Measurements from ENCODE around the gene APBB2.

APBB2 gene

DNA sequence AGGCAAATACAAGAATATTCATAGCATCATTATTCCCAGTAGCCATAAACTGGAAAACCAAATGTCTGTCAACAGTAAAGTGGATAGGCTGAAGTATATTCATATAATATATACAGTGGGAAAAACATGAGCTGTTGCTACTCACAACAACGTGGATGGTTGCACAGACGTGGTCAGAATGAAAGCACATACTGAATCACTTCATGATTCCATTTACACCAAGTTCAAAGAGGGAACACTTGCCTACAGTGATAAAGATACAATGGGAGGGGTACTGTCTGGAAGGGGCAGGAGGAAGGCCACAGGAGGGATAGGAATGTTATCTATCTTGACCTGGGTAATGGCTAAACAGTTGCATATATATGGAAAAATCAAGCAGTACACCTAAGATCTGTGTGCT lies 25.3 kb downstream of the APBB2 start:
- no peak for DNase-seq (ENCODE audit: low spot score)

DNA sequence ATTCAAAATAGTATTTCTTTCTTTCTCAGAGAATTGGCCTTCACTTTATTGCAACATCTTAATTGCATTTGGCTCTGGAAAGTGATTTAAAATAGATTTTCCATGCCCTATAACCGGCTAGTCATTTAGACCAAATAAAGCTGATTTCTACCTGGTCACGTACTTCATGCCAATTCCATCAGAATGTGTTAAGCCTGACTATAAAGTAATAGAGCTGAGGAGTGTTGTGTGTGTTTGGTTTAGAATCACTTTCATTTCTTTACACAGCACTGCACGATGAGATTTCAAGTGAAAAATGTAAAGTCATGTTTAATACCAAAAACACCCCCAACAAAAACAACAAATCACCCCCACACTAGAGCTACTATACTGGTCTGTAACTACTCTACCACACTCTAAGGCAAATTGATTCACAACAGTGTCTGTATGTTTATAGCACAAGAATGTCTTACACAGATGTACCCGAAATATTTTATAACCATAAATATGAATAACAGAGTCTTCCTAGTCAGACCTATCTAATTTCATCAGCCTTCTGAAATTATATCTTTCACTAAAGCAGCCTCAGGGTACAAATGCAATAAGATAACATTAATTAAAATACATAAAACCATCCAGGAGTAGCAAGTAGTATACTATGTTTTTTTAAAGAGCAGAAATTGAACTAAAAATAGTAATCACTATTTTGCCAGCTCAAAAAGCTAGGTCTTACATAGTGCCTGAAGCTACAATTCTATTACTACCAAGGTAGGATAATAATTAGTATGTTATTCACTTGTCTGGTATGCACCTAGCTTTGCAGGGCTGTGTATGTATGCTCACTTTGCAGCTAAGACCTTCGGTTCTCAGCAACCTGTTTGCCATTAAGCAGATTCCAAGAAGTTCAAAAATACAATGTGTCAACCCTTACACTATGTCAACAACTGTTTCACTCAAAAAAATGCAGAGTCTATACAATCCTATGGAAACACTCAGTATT lies 28.4 kb downstream of the APBB2 start:
- no peak for DNase-seq (ENCODE audit: low spot score)

DNA sequence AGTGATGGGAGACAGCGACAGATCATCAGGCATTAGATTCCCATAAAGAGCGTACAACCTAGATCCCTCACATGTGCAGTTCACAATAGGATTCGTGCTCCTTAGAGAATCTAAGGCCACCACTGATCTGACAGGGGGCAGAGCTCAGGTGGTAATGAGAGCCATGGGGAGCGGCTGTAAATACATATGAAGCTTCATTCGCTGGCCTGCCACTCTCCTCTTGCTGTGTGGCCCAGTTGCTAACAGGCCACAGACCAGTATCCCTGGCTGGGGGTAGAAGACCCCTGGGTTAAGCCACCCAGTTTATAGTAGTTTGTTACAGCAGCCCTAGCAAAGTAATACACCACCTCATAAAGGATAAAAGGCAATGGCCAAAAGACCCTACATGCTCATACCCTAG lies 30.3 kb downstream of the APBB2 start:
- no peak for DNase-seq (ENCODE audit: low spot score)

DNA sequence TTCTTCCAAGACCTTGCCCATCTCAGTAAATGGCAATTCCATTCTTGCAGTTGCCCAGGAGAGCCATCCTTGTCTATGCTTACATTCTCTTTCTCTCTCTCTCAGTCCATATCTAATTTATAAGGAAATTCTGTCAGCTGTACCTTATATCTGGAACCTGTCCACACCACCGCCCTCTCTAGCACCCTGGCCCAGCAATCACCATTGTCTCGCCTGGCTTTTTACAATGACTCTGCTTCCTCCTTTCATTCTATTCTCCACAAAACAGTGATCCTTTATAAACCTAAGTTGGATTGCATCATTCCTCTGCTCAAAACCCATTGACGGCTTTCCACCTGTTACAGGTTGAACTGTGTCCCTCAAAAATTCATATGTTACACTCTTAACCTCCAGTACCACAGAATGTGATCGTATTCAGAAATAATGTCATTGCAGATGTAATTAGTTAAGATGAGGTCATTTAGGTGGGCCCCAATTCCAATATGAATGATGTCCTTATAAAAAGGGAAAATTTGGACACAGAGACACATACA lies 31.3 kb downstream of the APBB2 start:
- DNase-seq (ENCODE audit: low spot score): no peak

DNA sequence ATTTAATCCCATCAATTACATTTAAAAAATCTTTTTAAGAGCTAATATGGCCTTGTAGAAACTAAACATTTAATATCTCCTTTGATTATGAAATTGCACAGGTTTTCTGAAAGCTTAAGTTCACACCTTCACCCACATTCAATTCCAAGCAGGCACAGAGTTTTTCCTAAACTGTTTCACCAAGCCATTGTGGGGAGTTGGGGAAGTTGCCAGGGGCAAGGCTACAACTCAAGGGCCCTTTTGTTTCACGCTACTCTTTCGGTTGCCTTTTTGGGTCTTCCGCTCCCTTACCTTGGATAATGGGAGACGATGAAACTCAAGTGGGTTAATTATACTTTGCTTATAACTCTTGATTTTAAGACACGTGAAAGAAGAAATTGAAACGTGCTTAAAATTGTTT lies 33.3 kb downstream of the APBB2 start:
- DNase-seq (ENCODE audit: low spot score): peak; percentile 55

DNA sequence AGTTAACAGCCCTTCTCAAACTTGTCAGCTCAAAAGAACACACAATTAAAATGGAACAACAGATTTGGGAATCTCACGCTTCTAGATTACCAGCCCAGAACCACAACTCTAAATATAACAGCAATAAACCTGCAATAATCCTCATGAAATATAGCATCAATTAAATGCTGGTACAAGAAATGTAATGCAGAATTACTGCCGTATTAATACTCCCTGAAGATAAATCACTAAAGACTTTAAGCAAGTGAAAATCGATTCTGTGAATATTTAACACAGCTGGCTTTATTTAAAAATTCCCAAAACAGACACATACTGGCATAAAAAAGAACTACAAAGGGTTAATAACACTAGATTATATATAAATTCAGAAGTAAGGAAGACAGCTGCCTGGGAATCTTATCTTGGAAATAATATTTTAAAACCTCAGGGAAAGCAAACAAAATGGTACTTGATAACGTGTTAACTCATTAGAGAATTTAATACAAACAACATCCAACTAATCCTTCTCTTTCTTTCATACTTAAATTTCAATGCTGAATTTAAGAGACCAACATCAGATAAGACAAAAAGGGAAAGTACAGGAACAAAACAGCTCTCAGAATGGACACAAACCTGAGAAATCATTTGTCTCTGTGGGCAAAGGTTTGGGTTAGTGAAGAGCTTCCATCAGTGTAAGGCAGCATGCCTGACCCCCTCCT lies 34.7 kb downstream of the APBB2 start:
- no peak for DNase-seq (ENCODE audit: low spot score)

DNA sequence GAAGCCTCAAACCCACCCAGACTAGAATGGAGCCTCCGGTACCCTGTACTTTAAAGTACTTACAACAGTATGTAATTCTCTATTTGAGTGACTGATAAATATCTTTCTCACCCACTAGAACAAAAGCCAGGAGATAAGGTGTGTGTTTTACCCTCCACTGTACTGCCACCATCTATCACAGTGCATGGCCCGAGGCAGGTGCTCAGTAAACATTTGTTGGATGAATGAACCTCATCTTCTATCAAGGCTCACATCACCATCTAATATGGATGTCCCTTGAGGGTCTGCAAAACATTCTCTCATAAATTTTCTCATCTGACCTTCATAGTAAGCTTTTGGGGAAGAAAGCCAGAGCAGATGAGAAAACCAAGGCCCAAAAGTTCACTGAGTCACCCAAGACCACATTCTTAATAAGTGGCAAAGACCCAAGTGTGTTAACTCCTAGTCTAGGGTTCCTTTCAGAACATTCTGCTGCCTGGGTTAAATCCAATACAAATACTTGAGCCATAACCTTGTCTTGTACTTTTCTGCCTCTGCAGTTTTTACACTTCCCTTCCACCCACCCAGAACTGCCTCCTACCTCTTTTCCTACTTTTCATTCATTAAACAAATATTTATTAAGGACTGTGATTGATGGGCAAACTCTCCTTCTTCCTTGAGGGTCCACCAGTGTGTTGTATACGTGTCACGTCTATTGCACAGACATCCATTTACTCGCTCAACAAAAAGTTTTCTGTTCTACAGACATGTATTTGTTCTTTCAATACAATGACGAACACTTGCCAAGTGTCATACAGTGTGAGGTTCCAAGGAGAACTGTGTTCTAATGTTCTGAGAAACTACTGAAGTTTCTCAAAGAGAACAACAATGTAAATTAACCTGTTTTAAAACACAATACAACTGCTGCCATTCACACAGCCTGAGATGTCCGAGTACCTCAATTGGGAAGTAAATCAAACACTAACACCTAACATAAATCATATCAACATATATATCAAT lies 35.7 kb downstream of the APBB2 start:
- DNase-seq (ENCODE audit: low spot score): peak; percentile 79

DNA sequence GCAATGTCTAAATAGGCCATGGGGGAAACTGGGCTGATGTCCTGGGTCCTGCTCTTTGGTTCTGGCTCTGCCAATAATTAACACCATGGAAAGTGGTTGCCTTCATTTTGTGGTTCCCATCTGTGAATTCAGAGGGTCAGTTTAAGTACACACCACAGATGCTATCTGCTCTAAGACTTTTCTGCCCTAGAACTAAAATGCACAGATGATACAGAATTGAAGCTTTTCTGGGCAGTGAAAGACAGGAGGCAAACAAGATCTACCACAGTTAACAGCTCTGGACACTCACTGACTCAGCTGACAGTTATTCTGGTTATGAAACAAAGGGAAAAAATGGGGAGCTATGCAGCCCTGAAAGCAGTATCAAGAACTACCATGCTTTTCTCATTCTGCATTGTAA lies 37.3 kb downstream of the APBB2 start:
- no peak for DNase-seq (ENCODE audit: low spot score)

DNA sequence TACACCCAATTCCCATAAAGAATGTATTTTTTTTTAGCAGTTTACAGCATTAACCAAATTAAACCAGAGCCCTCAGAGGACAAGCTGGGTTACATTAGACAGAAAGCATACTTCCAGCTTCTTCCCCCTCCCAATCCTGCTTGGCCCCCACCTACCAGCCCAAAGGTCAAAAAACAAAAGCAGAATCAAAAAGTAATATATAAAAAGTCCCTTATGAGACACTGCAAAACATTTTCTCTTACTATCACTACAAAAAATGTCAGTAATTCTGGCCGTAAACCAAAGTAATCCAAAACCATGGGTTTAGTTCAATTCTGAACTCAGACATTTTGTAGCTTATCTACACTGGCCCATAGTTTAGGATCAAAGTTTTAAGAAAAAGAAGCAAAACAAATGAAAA lies 38.0 kb downstream of the APBB2 start:
- DNase-seq (ENCODE audit: low spot score): no peak

DNA sequence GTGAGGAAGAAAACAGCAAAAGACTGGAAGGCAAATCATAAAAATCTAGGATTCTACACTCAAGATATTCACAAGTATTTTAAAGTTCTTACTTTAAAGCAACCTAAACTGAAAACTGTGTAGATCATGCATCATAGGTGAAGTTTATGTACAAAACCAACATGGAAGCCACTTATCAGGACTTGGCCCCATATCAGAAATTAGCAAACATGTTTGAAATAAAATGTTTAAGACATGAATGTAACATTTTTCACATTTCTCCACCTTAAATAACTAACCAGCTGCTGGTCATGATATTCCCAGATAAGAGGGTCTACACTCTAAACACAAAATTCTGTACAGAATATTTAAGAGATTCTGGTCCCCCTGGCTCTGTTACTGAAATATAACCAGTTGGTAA lies 38.5 kb downstream of the APBB2 start:
- DNase-seq (ENCODE audit: low spot score): no peak

DNA sequence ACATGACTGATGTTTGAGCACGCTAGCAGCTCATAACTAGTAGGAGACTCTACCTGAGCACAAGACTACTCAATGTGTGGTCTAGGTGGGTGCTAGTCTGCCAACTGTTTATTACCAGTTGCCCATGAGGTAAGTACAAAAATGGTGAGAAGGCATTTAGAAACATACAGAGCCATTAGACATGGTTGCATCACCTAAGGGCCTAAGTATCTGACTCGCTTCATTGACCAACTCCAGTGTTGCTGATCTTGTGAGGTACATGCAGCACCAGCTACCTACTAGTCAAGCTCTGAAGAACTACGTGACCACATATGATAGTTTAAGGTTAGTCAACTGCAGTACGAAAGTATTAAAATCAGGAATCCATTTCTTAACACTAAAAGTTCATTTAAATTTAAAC lies 39.9 kb downstream of the APBB2 start:
- DNase-seq (ENCODE audit: low spot score): no peak

DNA sequence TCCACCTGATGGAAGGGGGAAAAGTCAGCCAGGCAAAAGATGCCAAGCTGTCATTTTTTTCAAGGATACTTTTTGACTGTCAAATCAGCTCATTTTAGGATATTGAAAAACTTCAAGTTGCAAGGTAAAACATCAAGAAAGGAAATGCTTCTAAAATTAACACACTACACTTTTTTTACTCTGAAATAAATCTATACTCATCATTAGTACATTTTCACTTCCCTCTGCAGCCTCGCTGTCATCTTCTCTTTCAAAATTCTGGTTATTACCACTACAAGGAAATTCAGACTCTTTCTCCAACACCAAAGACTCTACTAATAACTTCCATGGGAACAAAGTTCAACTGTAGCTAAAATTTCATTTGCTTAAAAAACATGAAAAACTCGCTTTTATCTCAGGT lies 41.6 kb downstream of the APBB2 start:
- no peak for DNase-seq (ENCODE audit: low spot score)

DNA sequence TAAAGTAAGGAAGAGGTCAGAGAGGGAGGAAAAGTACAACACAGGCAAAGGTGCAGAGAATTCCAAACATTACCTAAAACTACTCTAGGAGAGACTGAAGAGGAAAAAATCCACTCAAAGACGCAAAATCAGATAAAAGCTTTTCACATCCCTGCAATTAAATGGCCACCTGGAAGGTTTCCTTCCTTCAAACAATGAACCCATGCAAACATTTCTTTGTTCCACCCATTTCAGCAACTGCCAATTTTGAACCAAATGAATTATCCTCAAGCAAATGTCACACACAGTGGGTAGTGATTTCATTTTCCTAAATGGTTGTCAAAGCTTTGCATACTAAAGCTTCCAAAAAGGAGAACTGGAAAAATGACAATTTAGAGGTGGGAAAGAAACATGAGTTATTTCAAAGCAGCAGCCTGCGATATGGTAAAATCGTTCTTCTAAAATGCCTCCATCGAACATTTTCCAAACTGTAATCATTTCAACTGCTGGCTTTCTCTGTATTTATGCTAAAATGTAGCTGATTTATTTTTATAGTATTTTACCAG lies 45.0 kb downstream of the APBB2 start:
- no peak for DNase-seq (ENCODE audit: low spot score)

DNA sequence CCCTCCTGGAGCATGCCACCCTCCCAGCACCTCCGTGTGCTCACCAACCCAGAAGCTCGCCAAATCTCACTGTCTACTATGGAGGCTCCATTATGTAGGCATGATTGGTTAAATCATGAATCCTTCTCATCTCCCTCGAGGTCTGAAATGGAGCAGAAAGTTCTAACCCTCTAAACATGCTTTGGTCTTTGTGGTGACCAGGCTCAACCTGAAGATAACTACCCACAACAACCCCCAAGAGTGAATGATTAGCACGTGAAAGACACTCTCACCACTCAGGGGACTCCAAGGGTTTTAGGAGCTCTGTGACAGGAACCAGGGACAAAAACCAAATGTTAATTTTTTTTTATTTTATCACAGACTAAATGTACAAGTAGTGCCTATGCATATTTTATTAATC lies 47.2 kb downstream of the APBB2 start:
- DNase-seq (ENCODE audit: low spot score): no peak

DNA sequence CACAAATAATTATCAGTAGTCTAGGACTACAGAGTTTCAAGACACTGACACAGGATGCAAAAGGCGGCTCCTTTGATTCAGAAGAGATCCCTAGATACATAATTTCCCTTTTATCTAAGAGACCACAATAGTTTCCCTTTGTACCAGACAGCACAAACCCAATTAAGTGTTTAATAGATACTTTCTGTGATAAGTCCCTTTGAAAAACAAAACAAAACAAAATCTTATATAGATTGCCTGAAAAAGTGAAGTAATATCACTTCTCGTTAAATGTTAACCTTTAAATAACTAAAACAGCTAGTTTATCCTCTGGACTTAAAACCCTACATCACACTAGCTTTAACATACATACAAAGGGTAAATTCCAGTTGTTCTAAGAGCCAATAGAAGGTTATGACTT lies 49.9 kb downstream of the APBB2 start:
- no peak for DNase-seq (ENCODE audit: low spot score)

DNA sequence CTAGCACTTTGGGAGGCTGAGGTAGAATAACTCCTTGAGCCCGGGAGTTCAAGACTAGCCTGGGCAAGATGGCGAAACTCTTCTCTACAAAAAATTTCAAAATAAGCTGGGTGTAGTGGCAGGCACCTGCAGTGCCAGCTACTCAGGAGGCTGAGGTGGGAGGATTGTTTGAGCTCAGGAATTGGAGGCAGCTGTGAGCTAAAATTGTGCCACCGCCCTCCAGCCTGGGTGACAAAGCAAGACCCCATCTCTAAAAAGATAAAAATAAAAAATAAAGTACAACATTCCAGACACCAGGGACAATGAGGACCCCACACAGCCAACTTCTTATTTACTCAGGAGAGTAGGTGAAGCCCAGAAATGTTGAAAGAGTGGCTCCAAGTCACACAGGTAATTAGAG lies 53.0 kb downstream of the APBB2 start:
- DNase-seq (ENCODE audit: low spot score): no peak

DNA sequence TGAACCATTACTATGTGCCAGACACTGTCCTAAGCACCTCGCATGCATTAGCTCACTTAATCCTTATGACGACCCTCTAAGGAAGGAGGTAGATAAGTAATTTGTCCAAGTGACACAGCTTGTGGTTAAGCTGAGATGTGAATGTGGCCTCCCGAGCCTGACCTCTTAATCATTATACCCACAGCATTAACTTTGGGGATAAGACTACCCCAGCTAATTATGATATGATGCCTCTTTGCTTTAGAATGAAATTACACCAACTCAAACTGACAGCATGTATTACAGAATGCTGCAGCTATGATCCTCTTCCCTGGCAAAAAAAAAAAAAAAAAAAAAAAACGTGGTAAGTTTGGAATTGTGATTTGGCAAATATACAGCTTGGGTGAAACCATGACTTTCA lies 53.5 kb downstream of the APBB2 start:
- no peak for DNase-seq (ENCODE audit: low spot score)

DNA sequence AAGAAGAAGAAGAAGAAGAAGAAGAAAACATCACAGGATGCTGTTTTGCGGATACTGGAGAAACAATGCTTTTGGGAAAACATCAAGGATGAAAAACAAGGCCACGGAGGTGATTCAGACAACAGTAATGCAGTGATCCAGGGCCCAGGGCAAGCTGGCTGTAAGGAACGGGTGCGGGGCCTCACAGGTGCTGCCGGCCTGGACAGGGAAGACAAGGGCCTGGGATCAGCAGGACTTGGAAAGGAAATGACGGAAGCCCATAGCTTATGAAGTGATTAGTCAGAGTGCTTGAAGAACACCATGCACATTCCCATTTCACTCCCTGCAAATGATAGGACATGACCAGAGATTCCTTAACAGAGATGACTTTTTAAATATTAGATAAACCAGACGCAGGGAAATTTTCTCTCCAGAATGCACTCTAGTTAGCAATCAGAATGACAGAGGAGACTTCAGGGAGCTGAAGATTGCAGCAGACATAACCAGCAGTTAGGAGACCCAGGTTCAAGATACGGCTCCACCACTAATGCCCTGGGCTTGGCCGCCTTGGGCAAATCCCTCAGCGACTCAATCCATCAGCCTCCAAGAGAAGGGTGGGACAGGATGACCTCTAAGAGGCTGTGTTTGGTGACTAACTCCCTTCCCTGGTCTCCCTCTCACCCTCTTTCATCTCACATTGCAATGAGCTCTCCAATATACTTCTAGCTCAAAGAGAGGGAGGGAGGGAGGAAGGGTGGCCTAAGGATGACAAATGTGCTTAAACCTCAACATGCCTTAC lies 54.1 kb downstream of the APBB2 start:
- no peak for DNase-seq (ENCODE audit: low spot score)

DNA sequence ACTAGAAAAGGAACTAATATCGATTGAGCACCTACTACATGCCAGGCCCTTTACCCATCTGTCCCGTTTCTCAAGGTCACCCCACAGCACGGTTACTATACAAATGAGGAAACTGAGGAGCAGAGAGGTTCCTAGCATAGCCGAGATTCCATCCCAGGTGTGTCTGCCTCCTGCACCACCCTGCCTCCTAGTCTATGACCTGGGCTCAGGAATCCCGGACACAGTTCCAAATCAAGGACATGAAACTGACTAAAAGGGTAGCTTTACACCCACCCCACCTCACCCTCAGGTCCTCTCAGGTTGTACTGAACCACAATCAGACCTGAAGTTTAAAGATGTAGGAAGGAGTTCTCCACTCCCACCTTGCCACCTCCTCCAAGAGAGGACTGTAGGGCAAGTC lies 55.6 kb downstream of the APBB2 start:
- DNase-seq (ENCODE audit: low spot score): no peak

DNA sequence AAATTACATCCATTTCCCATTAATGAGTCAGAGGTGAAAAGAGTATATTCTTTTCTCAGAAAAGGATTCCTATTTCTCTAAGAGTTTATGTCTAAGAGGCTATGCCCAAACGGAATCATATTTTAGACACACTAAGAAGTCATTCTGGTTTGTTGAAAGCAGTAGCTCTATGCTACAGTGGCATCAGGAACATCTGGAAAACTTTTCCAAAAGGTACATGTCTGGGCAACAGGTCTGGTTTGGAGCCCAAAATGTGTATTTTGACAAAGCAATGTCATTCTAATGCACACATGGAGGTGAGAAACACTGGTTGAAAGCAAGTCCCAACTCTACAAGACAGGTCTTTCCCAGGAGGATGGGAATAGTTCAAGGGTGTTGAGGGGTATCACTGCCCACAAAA lies 56.1 kb downstream of the APBB2 start:
- no peak for DNase-seq (ENCODE audit: low spot score)

DNA sequence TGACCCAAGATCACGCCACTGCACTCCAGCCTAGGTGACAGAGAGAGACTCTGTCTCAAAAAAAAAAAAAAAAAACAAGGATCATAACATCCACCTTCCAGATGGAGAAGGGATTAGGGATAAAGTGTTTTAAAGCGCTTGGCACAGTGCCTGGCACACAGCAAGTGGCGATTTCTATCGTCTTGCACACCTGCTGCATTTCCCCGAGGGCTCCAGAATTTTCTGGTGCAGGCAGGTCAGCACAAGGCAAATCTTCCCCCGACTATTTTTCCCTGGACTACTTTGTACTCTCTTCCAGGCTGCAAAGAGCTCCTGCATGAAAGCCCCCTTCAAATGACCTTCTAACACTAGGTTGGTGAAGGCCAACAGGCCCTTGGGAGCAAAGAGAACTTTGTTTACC lies 57.3 kb downstream of the APBB2 start:
- DNase-seq (ENCODE audit: low spot score): no peak

Measured in putamen (tissue), 1 donor.